ENCODE results near the gene CYP3A5. TPM values are rescaled to one million over a fixed set of nuclear protein-coding genes. Genes with fewer than 3 reads are reported as not detected.
A peak's percentile ranks its signal among the peaks of the same experiment; 100 is the strongest.

Gene CYP3A5
- total and polyA plus RNA-seq, 2 of the 13 experiments (the other 11 are each of a cell fraction or from before 2014, with no cell fraction given), result 5.7 to 9.3 TPM

DNA sequence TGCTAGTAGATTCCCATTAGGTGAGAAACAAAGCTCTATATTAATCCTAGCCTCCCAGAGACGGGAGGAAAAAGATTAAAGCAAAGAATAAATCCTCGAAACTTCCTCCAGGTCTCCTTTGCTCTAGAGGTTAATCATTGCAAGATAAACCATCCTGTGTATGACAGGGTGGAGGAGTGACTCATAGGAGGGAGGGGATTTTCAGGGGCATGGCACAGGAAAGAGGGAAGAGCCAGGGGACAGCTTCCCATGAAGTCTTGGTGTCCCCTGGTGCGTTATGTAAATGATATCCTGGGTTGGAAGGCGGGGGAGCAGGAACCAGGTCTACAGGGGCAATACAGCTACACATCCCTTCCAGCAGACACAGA, 780 bp downstream of the CYP3A5 start (continued):
- TF ChIP-seq RBM39 (IDR thresholded peaks at IDR 0.05; ENCODE audit: low read depth, low read length, poor library complexity, severe bottlenecking) (no peak), KAT7 (CRISPR knock-in tag; IDR thresholded peaks at IDR 0.05; ENCODE audit: borderline replicate concordance) (0 out of 2 replicates have a peak, but pooled peaks have one; percentile 26), DR1 (CRISPR knock-in tag; IDR thresholded peaks at IDR 0.05) (no peak), NCOA5 (CRISPR knock-in tag; IDR thresholded peaks at IDR 0.05) (no peak), ZNF432 (CRISPR knock-in tag; IDR thresholded peaks at IDR 0.05; ENCODE audit: borderline replicate concordance) (no peak), TEAD3 (CRISPR knock-in tag; optimal IDR thresholded peaks at IDR 0.05; ENCODE audit: borderline replicate concordance) (peak; percentile 64), POLR2AphosphoS2 (IDR thresholded peaks at IDR 0.05; ENCODE audit: low read depth, low read length) (no peak), ZKSCAN1 (IDR thresholded peaks at IDR 0.05; ENCODE audit: low read length) (no peak), ZNF343 (CRISPR knock-in tag; IDR thresholded peaks at IDR 0.05) (no peak), HBP1 (CRISPR knock-in tag; IDR thresholded peaks at IDR 0.05; ENCODE audit: low read depth) (no peak), NCOR1 (IDR thresholded peaks at IDR 0.05; ENCODE audit: borderline replicate concordance, low read length) (no peak), KLF12 (CRISPR knock-in tag; IDR thresholded peaks at IDR 0.05; ENCODE audit: borderline replicate concordance) (no peak), FOXA3 (CRISPR knock-in tag; IDR thresholded peaks at IDR 0.05) (0 out of 2 replicates have a peak, but pooled peaks have one; percentile 23), ZNF205 (CRISPR knock-in tag; IDR thresholded peaks at IDR 0.05) (no peak), SPEN (CRISPR knock-in tag; IDR thresholded peaks at IDR 0.05; ENCODE audit: low read depth) (peak; percentile 22; the same call in 1 of the 2 replicates), ARID2 (CRISPR knock-in tag; IDR thresholded peaks at IDR 0.05; ENCODE audit: borderline replicate concordance) (no peak), ZNF234 (CRISPR knock-in tag; conservative IDR thresholded peaks at IDR 0.05) (no peak), POGZ (CRISPR knock-in tag; IDR thresholded peaks at IDR 0.05) (peak; percentile 68), ZNF275 (CRISPR knock-in tag; IDR thresholded peaks at IDR 0.05; ENCODE audit: borderline replicate concordance) (no peak), E2F5 (CRISPR knock-in tag; conservative IDR thresholded peaks at IDR 0.05) (no peak), NR2C2 (CRISPR knock-in tag; IDR thresholded peaks at IDR 0.05; ENCODE audit: borderline replicate concordance) (no peak), FLYWCH1 (CRISPR knock-in tag; IDR thresholded peaks at IDR 0.05) (no peak), ZNF12 (CRISPR knock-in tag; IDR thresholded peaks at IDR 0.05) (0 out of 2 replicates have a peak, but pooled peaks have one; percentile 16), ZNF746 (CRISPR knock-in tag; IDR thresholded peaks at IDR 0.05) (peak; percentile 42; the same call in 1 of the 2 replicates), SNRNP70 (IDR thresholded peaks at IDR 0.05; ENCODE audit: low read depth, low read length) (no peak), DPF2 (CRISPR knock-in tag; IDR thresholded peaks at IDR 0.05; ENCODE audit: borderline replicate concordance, low read depth) (0 out of 2 replicates have a peak, but pooled peaks have one; percentile 18), SALL1 (CRISPR knock-in tag; IDR thresholded peaks at IDR 0.05) (peak; percentile 63)
- TF ChIP-seq, protein P1, sequence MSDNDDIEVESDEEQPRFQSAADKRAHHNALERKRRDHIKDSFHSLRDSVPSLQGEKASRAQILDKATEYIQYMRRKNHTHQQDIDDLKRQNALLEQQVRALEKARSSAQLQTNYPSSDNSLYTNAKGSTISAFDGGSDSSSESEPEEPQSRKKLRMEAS (IDR thresholded peaks at IDR 0.05), result 0 out of 2 replicates have a peak, but pooled peaks have one; percentile 30
- TF ChIP-seq, protein P2, sequence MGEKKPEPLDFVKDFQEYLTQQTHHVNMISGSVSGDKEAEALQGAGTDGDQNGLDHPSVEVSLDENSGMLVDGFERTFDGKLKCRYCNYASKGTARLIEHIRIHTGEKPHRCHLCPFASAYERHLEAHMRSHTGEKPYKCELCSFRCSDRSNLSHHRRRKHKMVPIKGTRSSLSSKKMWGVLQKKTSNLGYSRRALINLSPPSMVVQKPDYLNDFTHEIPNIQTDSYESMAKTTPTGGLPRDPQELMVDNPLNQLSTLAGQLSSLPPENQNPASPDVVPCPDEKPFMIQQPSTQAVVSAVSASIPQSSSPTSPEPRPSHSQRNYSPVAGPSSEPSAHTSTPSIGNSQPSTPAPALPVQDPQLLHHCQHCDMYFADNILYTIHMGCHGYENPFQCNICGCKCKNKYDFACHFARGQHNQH (CRISPR knock-in tag; IDR thresholded peaks at IDR 0.05), result 0 out of 2 replicates have a peak, but pooled peaks have one; percentile 14

Data from HepG2 (cell line).